Caco-2 (cell line): ENCODE measurements around the gene KLHL13. TPM values are rescaled to one million over a fixed set of nuclear protein-coding genes. Genes with fewer than 3 reads are reported as not detected.
"Not testable (repeated sequence)": the region's sequence is repeated elsewhere in the genome, so short reads cannot be mapped to it uniquely, and the experiment has no call there.

ENCODE experiments used
- BruUV-seq: library from RNA; stranded (reverse); fragments of 400-500 nt; replicated peaks from 2 replicates; lab custom pipeline; 2021; lab: Mats Ljungman, UMichigan
- CTCF ChIA-PET: fragments of 300-600 bp; sonication (Branson Sonifier 250); formaldehyde crosslinking; loops from one replicate; lab custom pipeline; 2022; ENCODE audit warnings: antibody characterized with exemption; lab: Charles Lee
- POLR2A ChIA-PET: fragments of 300-600 bp; sonication (Branson Sonifier 250); formaldehyde crosslinking; loops from one replicate; lab custom pipeline; 2022; ENCODE audit warnings: antibody characterized with exemption; lab: Charles Lee
- DNase-seq, 2 experiments: peaks; one replicate each; pipeline versions ENCODE4 v3.0.0 to v3.0.0-alpha.2; 2020 to 2022
- H3K27me3 ChIP-seq: replicated peaks from 2 replicates; pipeline ENCODE4 v1.6.0; 2011; ENCODE audit warnings: low read length; ENCODE audit not compliant: control insufficient read depth, insufficient read depth
- H3K36me3 ChIP-seq: 2 replicates; pipeline ENCODE4 v1.5.1; 2011; ENCODE audit warnings: low read length; ENCODE audit not compliant: control insufficient read depth, insufficient read depth
- H3K4me1 ChIP-seq: fragments of 250-450 bp; sonication (Bioruptor Pico); 2 replicates; pipeline ENCODE4 v1.5.1; 2020; ENCODE audit warnings: mild to moderate bottlenecking
- H3K4me3 ChIP-seq: 2 replicates; pipeline ENCODE4 v1.5.1; 2011; ENCODE audit warnings: low read depth, mild to moderate bottlenecking, control low read depth, low read length
- H3K9me3 ChIP-seq: fragments of 250-450 bp; sonication (Bioruptor Pico); 2 replicates; pipeline ENCODE4 v1.5.1; 2020; ENCODE audit warnings: mild to moderate bottlenecking, moderate library complexity
- H3K27ac Mint-ChIP-seq: one replicate; pipeline ENCODE4 v1.8.0; 2022; ENCODE audit warnings: mixed read lengths; ENCODE audit not compliant: unreplicated experiment
- H3K27me3 Mint-ChIP-seq: one replicate; pipeline ENCODE4 v1.8.0; 2022; ENCODE audit warnings: mixed read lengths; ENCODE audit not compliant: insufficient read depth, unreplicated experiment
- H3K36me3 Mint-ChIP-seq: one replicate; pipeline ENCODE4 v1.8.0; 2022; ENCODE audit warnings: mild to moderate bottlenecking, mixed read lengths; ENCODE audit not compliant: insufficient read depth, unreplicated experiment
- H3K4me1 Mint-ChIP-seq: one replicate; pipeline ENCODE4 v1.8.0; 2022; ENCODE audit warnings: low read depth, mixed read lengths; ENCODE audit not compliant: unreplicated experiment
- H3K4me3 Mint-ChIP-seq: one replicate; pipeline ENCODE4 v1.8.0; 2022; ENCODE audit warnings: mild to moderate bottlenecking, moderate library complexity, mixed read lengths; ENCODE audit not compliant: unreplicated experiment
- H3K9me3 Mint-ChIP-seq: one replicate; pipeline ENCODE4 v1.8.0; 2022; ENCODE audit warnings: mixed read lengths; ENCODE audit not compliant: unreplicated experiment
- CTCF ChIP-seq, 2 experiments: fragments of 200-600 bp in 1 of 2; IDR thresholded peaks; 1 replicate in 1 of 2; 2 replicates in 1 of 2; pipeline versions ENCODE4 v1.5.1 to v1.8.0; 2011 to 2022; ENCODE audit warnings: antibody characterized with exemption in 1 of 2, control low read depth in 1 of 2, inconsistent platforms in 1 of 2, low read depth in 1 of 2, low read length in 1 of 2, mild to moderate bottlenecking in 1 of 2, moderate library complexity in 1 of 2; ENCODE audit not compliant: insufficient read depth in 1 of 2, severe bottlenecking in 1 of 2, unreplicated experiment in 1 of 2
- intact Hi-C: fragments of 100-400 bp; cut with micrococcal nuclease; formaldehyde crosslinking; loops from one replicate; pipeline ENCODE4 v1.10.0; 2022; ENCODE audit not compliant: unreplicated experiment
- total RNA-seq: library from RNA; stranded (reverse); gene quantifications from 2 replicates; pipeline ENCODE4 v1.2.3, GENCODE V29; 2022

KLHL13 gene
- total RNA-seq, 1 experiment from 2014 or later, result 9.1 TPM

GRCh38 chrX:118024482-118024881, 92.1 kb downstream of the KLHL13 start:
- no peak overlapping the region for H3K4me3 ChIP-seq
- Mint-ChIP-seq H3K9me3 (no peaks in the 10 kb centered on the region), H3K27me3 (no peaks in the 10 kb centered on the region), H3K4me3 (no peak overlapping the region), H3K4me1 (no peaks in the 10 kb centered on the region), H3K36me3 (no peaks in the 10 kb centered on the region), H3K27ac (no peak overlapping the region)
- DNase-seq, result no peak
- no peaks in the 10 kb centered on the region for H3K36me3 ChIP-seq
- no peak for TF ChIP-seq CTCF (IDR thresholded peaks at IDR 0.05; ENCODE audit: insufficient read depth in 1 of 2, low read depth in 1 of 2, low read length in 1 of 2, severe bottlenecking in 1 of 2, unreplicated experiment in 1 of 2)
- intact Hi-C loops, result no loop called here
- no peaks in the 10 kb centered on the region for H3K9me3 ChIP-seq
- CTCF ChIA-PET, result no interaction called here
- no peaks in the 10 kb centered on the region for H3K4me1 ChIP-seq
- POLR2A ChIA-PET, result no interaction called here
- H3K27me3 ChIP-seq, result no peaks in the 10 kb centered on the region
- no TSS peak for BruUV-seq

GRCh38 chrX:118022753-118023152, 93.9 kb downstream of the KLHL13 start:
- no peaks in the 10 kb centered on the region for H3K36me3 ChIP-seq
- TF ChIP-seq CTCF (IDR thresholded peaks at IDR 0.05; ENCODE audit: insufficient read depth in 1 of 2, low read depth in 1 of 2, low read length in 1 of 2, severe bottlenecking in 1 of 2, unreplicated experiment in 1 of 2), result no peak
- no peaks in the 10 kb centered on the region for H3K9me3 ChIP-seq
- POLR2A ChIA-PET, result no interaction called here
- no peak overlapping the region for H3K4me3 Mint-ChIP-seq
- no peaks in the 10 kb centered on the region for H3K4me1 Mint-ChIP-seq
- H3K36me3 Mint-ChIP-seq, result no peaks in the 10 kb centered on the region
- no peaks in the 10 kb centered on the region for H3K9me3 Mint-ChIP-seq
- no peaks in the 10 kb centered on the region for H3K27me3 Mint-ChIP-seq
- no peaks in the 10 kb centered on the region for H3K27me3 ChIP-seq
- no peaks in the 10 kb centered on the region for H3K4me1 ChIP-seq
- BruUV-seq, result no TSS peak
- H3K27ac Mint-ChIP-seq, result no peak overlapping the region
- no peak for DNase-seq
- CTCF ChIA-PET, result no interaction called here
- intact Hi-C loops, result no loop called here
- no peak overlapping the region for H3K4me3 ChIP-seq

- no peak for TF ChIP-seq CTCF (IDR thresholded peaks at IDR 0.05; ENCODE audit: insufficient read depth in 1 of 2, low read depth in 1 of 2, low read length in 1 of 2, severe bottlenecking in 1 of 2, unreplicated experiment in 1 of 2)
- H3K27ac Mint-ChIP-seq, result no peak overlapping the region
- CTCF ChIA-PET, result no interaction called here
Measured at GRCh38 chrX:118016422-118016821, 100.2 kb downstream of the KLHL13 start.

GRCh38 chrX:118002417-118002816, 114.2 kb downstream of the KLHL13 start:
- H3K4me3 ChIP-seq, H3K36me3 ChIP-seq, H3K4me1 Mint-ChIP-seq, DNase-seq, H3K4me1 ChIP-seq, intact Hi-C loops, CTCF ChIA-PET, H3K9me3 Mint-ChIP-seq, H3K36me3 Mint-ChIP-seq, POLR2A ChIA-PET, H3K27me3 ChIP-seq, H3K27ac Mint-ChIP-seq, H3K27me3 Mint-ChIP-seq, H3K4me3 Mint-ChIP-seq, H3K9me3 ChIP-seq, BruUV-seq: not testable (repeated sequence)

More at GRCh38 chrX:118016422-118016821, 100.2 kb downstream of the KLHL13 start:
- no peaks in the 10 kb centered on the region for H3K9me3 ChIP-seq
- no peaks in the 10 kb centered on the region for H3K36me3 ChIP-seq
- no peaks in the 10 kb centered on the region for H3K27me3 ChIP-seq
- H3K4me3 Mint-ChIP-seq, result no peak overlapping the region
- no peaks in the 10 kb centered on the region for H3K36me3 Mint-ChIP-seq
- no peaks in the 10 kb centered on the region for H3K4me1 Mint-ChIP-seq
- DNase-seq, result no peak
- no peaks in the 10 kb centered on the region for H3K4me1 ChIP-seq
- intact Hi-C loops, result no loop called here
- BruUV-seq, result no TSS peak
- H3K4me3 ChIP-seq, result no peak overlapping the region
- POLR2A ChIA-PET, result no interaction called here
- H3K9me3 Mint-ChIP-seq, result peaks cover 12% of the 10 kb centered on the region
- H3K27me3 Mint-ChIP-seq, result no peaks in the 10 kb centered on the region
